ENCODE data around the gene LPGAT1.

DNA sequence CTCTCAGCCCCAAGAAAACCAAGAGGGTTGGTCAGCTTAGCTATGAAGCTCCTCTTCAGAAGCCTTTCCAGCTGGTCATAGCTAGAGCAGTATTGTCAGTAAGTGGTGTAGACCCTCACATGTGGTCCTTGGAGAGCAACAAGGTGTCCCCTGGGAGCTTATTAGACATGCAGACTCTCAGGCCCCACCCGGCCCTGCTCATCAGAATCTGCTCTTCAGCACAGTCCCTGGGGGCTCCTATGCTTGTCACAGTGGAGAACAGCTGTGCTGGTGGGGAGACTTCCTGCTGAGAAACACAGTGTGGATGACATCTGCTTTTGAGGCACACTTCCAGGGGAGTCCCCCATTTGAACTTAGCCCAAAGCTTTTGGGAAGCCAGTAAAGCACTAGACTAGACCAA, 133.2 kb downstream of the LPGAT1 start:
- TF ChIP-seq, protein P1, sequence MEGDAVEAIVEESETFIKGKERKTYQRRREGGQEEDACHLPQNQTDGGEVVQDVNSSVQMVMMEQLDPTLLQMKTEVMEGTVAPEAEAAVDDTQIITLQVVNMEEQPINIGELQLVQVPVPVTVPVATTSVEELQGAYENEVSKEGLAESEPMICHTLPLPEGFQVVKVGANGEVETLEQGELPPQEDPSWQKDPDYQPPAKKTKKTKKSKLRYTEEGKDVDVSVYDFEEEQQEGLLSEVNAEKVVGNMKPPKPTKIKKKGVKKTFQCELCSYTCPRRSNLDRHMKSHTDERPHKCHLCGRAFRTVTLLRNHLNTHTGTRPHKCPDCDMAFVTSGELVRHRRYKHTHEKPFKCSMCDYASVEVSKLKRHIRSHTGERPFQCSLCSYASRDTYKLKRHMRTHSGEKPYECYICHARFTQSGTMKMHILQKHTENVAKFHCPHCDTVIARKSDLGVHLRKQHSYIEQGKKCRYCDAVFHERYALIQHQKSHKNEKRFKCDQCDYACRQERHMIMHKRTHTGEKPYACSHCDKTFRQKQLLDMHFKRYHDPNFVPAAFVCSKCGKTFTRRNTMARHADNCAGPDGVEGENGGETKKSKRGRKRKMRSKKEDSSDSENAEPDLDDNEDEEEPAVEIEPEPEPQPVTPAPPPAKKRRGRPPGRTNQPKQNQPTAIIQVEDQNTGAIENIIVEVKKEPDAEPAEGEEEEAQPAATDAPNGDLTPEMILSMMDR (IDR thresholded peaks at IDR 0.05; ENCODE audit: low read depth, low read length), result no peak
- no peak for TF ChIP-seq EZH2phosphoT487 (IDR thresholded peaks at IDR 0.05; ENCODE audit: low read depth)

Data from OCI-LY3 (cell line).